Islet of Langerhans (tissue), 1 donor: ENCODE results near the gene VDR.

Source experiments
- FAIRE-seq: peaks from one replicate; lab custom pipeline; 2011; peaks lifted over from hg19 to GRCh38; lab: Jason Lieb, UNC

VDR gene

GRCh38 chr12:47930634-47931033, 25.8 kb upstream of the VDR start:
- FAIRE-seq = no peak

- no peak for FAIRE-seq
Measured at GRCh38 chr12:47927346-47927745, 22.6 kb upstream of the VDR start.

- FAIRE-seq = no peak
Measured at GRCh38 chr12:47921907-47922306, 17.1 kb upstream of the VDR start.

GRCh38 chr12:47920913-47921312, 16.1 kb upstream of the VDR start:
- FAIRE-seq = no peak

- no peak for FAIRE-seq
Measured at GRCh38 chr12:47913081-47913480, 8.3 kb upstream of the VDR start.

GRCh38 chr12:47912556-47912955, 7.8 kb upstream of the VDR start:
- FAIRE-seq = no peak

GRCh38 chr12:47910981-47911380, 6.2 kb upstream of the VDR start:
- FAIRE-seq = no peak

GRCh38 chr12:47910486-47910885, 5.7 kb upstream of the VDR start:
- FAIRE-seq = no peak

- FAIRE-seq = no peak
Measured at GRCh38 chr12:47909839-47910465, 5.2 kb upstream of the VDR start.

GRCh38 chr12:47908738-47909137, 3.9 kb upstream of the VDR start:
- FAIRE-seq = no peak

GRCh38 chr12:47907851-47908454, 3.2 kb upstream of the VDR start:
- FAIRE-seq = no peak

- no peak for FAIRE-seq
Measured at GRCh38 chr12:47903927-47904712, 674 bp downstream of the VDR start.

- FAIRE-seq = no peak
Measured at GRCh38 chr12:47903151-47903611, 1.6 kb downstream of the VDR start.

GRCh38 chr12:47902131-47902639, 2.6 kb downstream of the VDR start:
- no peak for FAIRE-seq

GRCh38 chr12:47901718-47902093, 3.1 kb downstream of the VDR start:
- no peak for FAIRE-seq

GRCh38 chr12:47901063-47901717, 3.6 kb downstream of the VDR start:
- FAIRE-seq = no peak

GRCh38 chr12:47900131-47901062, 4.4 kb downstream of the VDR start:
- FAIRE-seq = no peak

- no peak for FAIRE-seq
Measured at GRCh38 chr12:47899466-47899865, 5.3 kb downstream of the VDR start.

- no peak for FAIRE-seq
Measured at GRCh38 chr12:47896633-47897032, 8.2 kb downstream of the VDR start.

- no peak for FAIRE-seq
Measured at GRCh38 chr12:47896022-47896421, 8.8 kb downstream of the VDR start.

- FAIRE-seq = no peak
Measured at GRCh38 chr12:47894652-47895051, 10.1 kb downstream of the VDR start.

GRCh38 chr12:47894068-47894467, 10.7 kb downstream of the VDR start:
- no peak for FAIRE-seq
